MM.1S (cell line): ENCODE results near the gene VPS8.

ENCODE experiments used
- DNase-seq: peaks from one replicate; pipeline ENCODE4 v3.0.0-alpha.2; 2015
- H2AFZ ChIP-seq: fragments of 300-600 bp; sonication (generic); 2 replicates; pipeline ENCODE4 v1.6.0; 2016; ENCODE audit warnings: antibody characterized with exemption, low read length
- H3F3A ChIP-seq: fragments of 300-600 bp; sonication (generic); 2 replicates; pipeline ENCODE4 v1.6.1; 2016; ENCODE audit warnings: mild to moderate bottlenecking, antibody characterized with exemption, low read length, moderate library complexity, mixed read lengths; ENCODE audit not compliant: insufficient read depth
- H3K27ac ChIP-seq: fragments of 300-600 bp; sonication (generic); 2 replicates; pipeline ENCODE4 v1.5.1; 2016; ENCODE audit warnings: mild to moderate bottlenecking, low read length
- H3K27me3 ChIP-seq: fragments of 300-600 bp; sonication (generic); replicated peaks from 2 replicates; pipeline ENCODE4 v1.6.0; 2016; ENCODE audit warnings: low read length; ENCODE audit not compliant: insufficient read depth
- H3K36me3 ChIP-seq: fragments of 300-600 bp; sonication (generic); replicated peaks from 2 replicates; pipeline ENCODE4 v1.6.1; 2016; ENCODE audit warnings: mild to moderate bottlenecking, low read length, mixed read lengths; ENCODE audit not compliant: insufficient read depth
- H3K4me1 ChIP-seq: fragments of 300-600 bp; sonication (generic); 2 replicates; pipeline ENCODE4 v1.6.1; 2016; ENCODE audit warnings: low read length, mixed read lengths
- H3K4me2 ChIP-seq: fragments of 300-600 bp; sonication (generic); 2 replicates; pipeline ENCODE4 v1.6.0; 2016; ENCODE audit warnings: low read depth, low read length
- H3K4me3 ChIP-seq: fragments of 300-600 bp; sonication (generic); 2 replicates; pipeline ENCODE4 v1.5.1; 2016; ENCODE audit warnings: low read length, mixed read lengths
- H3K79me2 ChIP-seq: fragments of 300-600 bp; sonication (generic); 2 replicates; pipeline ENCODE4 v1.6.1; 2016; ENCODE audit warnings: mixed run types, low read length, mixed read lengths
- H3K9ac ChIP-seq: fragments of 300-600 bp; sonication (generic); 2 replicates; pipeline ENCODE4 v1.6.1; 2016; ENCODE audit warnings: low read length, mixed read lengths
- H3K9me2 ChIP-seq: fragments of 300-600 bp; sonication (generic); replicated peaks from 2 replicates; pipeline ENCODE4 v1.6.1; 2016; ENCODE audit warnings: mild to moderate bottlenecking, low read length, mixed read lengths; ENCODE audit not compliant: insufficient read depth
- H3K9me3 ChIP-seq: fragments of 300-600 bp; sonication (generic); replicated peaks from 2 replicates; pipeline ENCODE4 v1.6.1; 2016; ENCODE audit warnings: mild to moderate bottlenecking, low read length, mixed read lengths; ENCODE audit not compliant: insufficient read depth
- H4K20me1 ChIP-seq: fragments of 300-600 bp; sonication (generic); 2 replicates; pipeline ENCODE4 v1.6.1; 2016; ENCODE audit warnings: mild to moderate bottlenecking, low read length, moderate library complexity, mixed read lengths; ENCODE audit not compliant: insufficient read depth
- EZH2 ChIP-seq: fragments of 300-600 bp; sonication (generic); optimal IDR thresholded peaks from 2 replicates; pipeline ENCODE3; 2017; ENCODE audit warnings: low read depth, mild to moderate bottlenecking, antibody characterized with exemption, low read length, mixed read lengths
- EZH2phosphoT487 ChIP-seq: fragments of 300-600 bp; sonication (generic); IDR thresholded peaks from 2 replicates; pipeline ENCODE4 v1.6.1; 2018; ENCODE audit warnings: antibody characterized with exemption, low read length
- TF ChIP-seq, protein P1 (sequence below): fragments of 300-600 bp; sonication (generic); IDR thresholded peaks from 2 replicates; pipeline ENCODE4 v1.5.1; 2016; ENCODE audit warnings: antibody characterized with exemption, low read length, mixed read lengths

Gene VPS8

DNA sequence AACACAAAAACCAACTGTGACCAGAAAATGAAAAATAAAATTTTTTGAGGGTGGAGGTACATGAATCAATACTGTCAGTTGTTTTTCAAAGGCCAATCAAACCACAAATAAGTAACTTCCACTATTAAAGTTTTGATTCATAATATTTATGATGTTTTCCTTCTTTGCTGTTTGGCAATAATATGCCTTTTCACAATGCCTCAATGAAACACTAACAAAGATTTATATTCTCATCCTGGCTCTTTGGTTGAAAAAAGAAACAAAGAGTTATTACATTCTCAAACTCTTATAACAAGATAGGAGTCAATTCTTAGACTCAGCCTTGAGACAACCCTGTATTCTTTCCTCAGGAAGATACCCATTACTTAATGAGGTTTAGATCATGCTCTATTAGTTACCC, 277.8 kb downstream of the VPS8 start:
- Histone ChIP-seq H3K4me1 (peaks cover 11% of the 10 kb centered on the region), H3K27ac (no peak overlapping the region), H3K79me2 (no peaks in the 10 kb centered on the region), H4K20me1 (no peaks in the 10 kb centered on the region), H3K4me3 (no peak overlapping the region), H3K9ac (no peak overlapping the region), H3K27me3 (no peaks in the 10 kb centered on the region), H3K9me3 (no peaks in the 10 kb centered on the region), H3F3A (0 out of 2 replicates have a peak, but pooled peaks cover 8% of the 10 kb centered on the region), H3K9me2 (no peaks in the 10 kb centered on the region), H2AFZ (no peak overlapping the region), H3K4me2 (no peak overlapping the region), H3K36me3 (no peaks in the 10 kb centered on the region)
- TF ChIP-seq EZH2phosphoT487 (no peak), EZH2 (no peak)
- TF ChIP-seq, protein P1, sequence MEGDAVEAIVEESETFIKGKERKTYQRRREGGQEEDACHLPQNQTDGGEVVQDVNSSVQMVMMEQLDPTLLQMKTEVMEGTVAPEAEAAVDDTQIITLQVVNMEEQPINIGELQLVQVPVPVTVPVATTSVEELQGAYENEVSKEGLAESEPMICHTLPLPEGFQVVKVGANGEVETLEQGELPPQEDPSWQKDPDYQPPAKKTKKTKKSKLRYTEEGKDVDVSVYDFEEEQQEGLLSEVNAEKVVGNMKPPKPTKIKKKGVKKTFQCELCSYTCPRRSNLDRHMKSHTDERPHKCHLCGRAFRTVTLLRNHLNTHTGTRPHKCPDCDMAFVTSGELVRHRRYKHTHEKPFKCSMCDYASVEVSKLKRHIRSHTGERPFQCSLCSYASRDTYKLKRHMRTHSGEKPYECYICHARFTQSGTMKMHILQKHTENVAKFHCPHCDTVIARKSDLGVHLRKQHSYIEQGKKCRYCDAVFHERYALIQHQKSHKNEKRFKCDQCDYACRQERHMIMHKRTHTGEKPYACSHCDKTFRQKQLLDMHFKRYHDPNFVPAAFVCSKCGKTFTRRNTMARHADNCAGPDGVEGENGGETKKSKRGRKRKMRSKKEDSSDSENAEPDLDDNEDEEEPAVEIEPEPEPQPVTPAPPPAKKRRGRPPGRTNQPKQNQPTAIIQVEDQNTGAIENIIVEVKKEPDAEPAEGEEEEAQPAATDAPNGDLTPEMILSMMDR = no peak
- DNase-seq = no peak

DNA sequence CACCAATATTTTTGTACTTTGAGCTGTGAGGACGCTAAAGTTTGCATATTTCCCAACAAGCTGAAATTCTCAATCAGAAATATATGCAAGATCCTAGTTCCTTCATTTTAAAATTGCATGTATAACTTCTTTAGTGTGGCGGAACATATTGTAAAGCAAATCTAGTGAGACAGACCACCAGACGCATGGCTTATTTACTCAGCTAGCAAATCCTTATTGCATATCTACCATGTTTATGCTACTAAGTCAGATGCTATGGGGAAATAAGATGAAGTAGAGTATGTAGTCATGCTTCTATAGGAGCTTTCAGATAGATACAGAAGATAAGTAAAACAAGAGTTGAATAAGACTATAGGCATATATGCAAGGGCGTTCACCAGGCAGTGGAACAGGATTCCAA, 278.8 kb downstream of the VPS8 start:
- Histone ChIP-seq H2AFZ (no peak overlapping the region), H4K20me1 (no peaks in the 10 kb centered on the region), H3K9me3 (no peaks in the 10 kb centered on the region), H3K27ac (no peak overlapping the region), H3K27me3 (no peaks in the 10 kb centered on the region), H3K9me2 (no peaks in the 10 kb centered on the region), H3K79me2 (no peaks in the 10 kb centered on the region), H3K4me3 (no peak overlapping the region), H3K4me1 (peaks cover 11% of the 10 kb centered on the region), H3F3A (0 out of 2 replicates have a peak, but pooled peaks cover 8% of the 10 kb centered on the region), H3K36me3 (no peaks in the 10 kb centered on the region), H3K4me2 (no peak overlapping the region), H3K9ac (no peak overlapping the region)
- TF ChIP-seq EZH2 (no peak), EZH2phosphoT487 (no peak)
- TF ChIP-seq, protein P1 = no peak
- no peak for DNase-seq

DNA sequence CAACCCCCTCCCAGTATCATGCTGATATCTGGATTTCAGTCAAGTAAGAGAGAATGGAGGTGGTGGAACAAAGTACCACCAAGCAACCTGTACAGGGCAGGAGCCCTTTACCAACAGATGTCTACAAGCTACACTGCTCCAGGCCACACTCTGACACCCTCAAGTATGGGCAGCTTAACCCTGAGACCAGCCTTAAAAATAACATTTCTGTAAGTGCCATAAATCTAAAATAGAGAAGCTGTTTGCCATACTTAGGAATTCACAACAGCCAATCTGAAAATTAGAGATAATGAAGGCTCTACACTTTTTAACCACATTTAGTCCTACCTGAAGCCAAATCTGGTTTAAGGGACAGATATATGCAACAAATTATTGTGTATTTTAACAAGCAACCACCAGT, 281.1 kb downstream of the VPS8 start:
- Histone ChIP-seq H3K4me2 (no peak overlapping the region), H3K27me3 (no peaks in the 10 kb centered on the region), H3K4me1 (0 out of 2 replicates have a peak, but pooled peaks cover 4% of the 10 kb centered on the region), H3K4me3 (no peak overlapping the region), H3K36me3 (no peaks in the 10 kb centered on the region), H3K79me2 (no peaks in the 10 kb centered on the region), H3F3A (no peaks in the 10 kb centered on the region), H3K27ac (no peak overlapping the region), H3K9me2 (no peaks in the 10 kb centered on the region), H4K20me1 (no peaks in the 10 kb centered on the region), H3K9me3 (no peaks in the 10 kb centered on the region), H2AFZ (no peak overlapping the region), H3K9ac (no peak overlapping the region)
- TF ChIP-seq EZH2 (no peak), EZH2phosphoT487 (no peak)
- TF ChIP-seq, protein P1 = no peak
- no peak for DNase-seq
